WTC11 (cell line): ENCODE measurements around the gene VIPAS39.

ENCODE experiments used
- ARID4B ChIP-seq: sonication (generic); formaldehyde crosslinking; IDR thresholded peaks from 2 replicates; pipeline ENCODE4 v1.8.0; 2023; ENCODE audit warnings: missing genetic modification reagents, mild to moderate bottlenecking, borderline replicate concordance
- ATF3 ChIP-seq: sonication (generic); formaldehyde crosslinking; conservative IDR thresholded peaks from 2 replicates; pipeline ENCODE4 v1.8.1; 2022; ENCODE audit warnings: mild to moderate bottlenecking, missing genetic modification reagents
- FOXJ3 ChIP-seq: sonication (generic); formaldehyde crosslinking; IDR thresholded peaks from 2 replicates; pipeline ENCODE4 v1.9.0; 2021; ENCODE audit warnings: missing genetic modification reagents, mild to moderate bottlenecking, borderline replicate concordance
- GABPB1 ChIP-seq: sonication (generic); formaldehyde crosslinking; IDR thresholded peaks from 2 replicates; pipeline ENCODE4 v1.8.1; 2023; ENCODE audit warnings: mild to moderate bottlenecking, missing genetic modification reagents
- IRF1 ChIP-seq: sonication (generic); formaldehyde crosslinking; IDR thresholded peaks from 2 replicates; pipeline ENCODE4 v1.8.0; 2023; ENCODE audit warnings: missing genetic modification reagents
- JAZF1 ChIP-seq: fragments of 250-450 bp; sonication (Bioruptor Pico); IDR thresholded peaks from 2 replicates; pipeline ENCODE4 v1.9.0; 2021; ENCODE audit warnings: moderate library complexity, mild to moderate bottlenecking, inconsistent platforms
- JUN ChIP-seq: sonication (generic); formaldehyde crosslinking; IDR thresholded peaks from 2 replicates; pipeline ENCODE4 v1.8.0; 2023; ENCODE audit warnings: mild to moderate bottlenecking, missing genetic modification reagents
- MAX ChIP-seq: sonication (generic); formaldehyde crosslinking; IDR thresholded peaks from 2 replicates; pipeline ENCODE4 v1.8.0; 2022; ENCODE audit warnings: mild to moderate bottlenecking, missing genetic modification reagents
- NFYB ChIP-seq: sonication (generic); formaldehyde crosslinking; conservative IDR thresholded peaks from 2 replicates; pipeline ENCODE4 v1.8.0; 2022; ENCODE audit warnings: low read depth, missing genetic modification reagents
- TEAD4 ChIP-seq: sonication (generic); formaldehyde crosslinking; IDR thresholded peaks from 2 replicates; pipeline ENCODE4 v1.8.0; 2022; ENCODE audit warnings: mild to moderate bottlenecking, missing genetic modification reagents
- ZBTB21 ChIP-seq: sonication (generic); formaldehyde crosslinking; IDR thresholded peaks from 2 replicates; pipeline ENCODE4 v1.8.1; 2023; ENCODE audit warnings: mild to moderate bottlenecking, missing genetic modification reagents, borderline replicate concordance
- ZNF121 ChIP-seq: sonication (generic); formaldehyde crosslinking; IDR thresholded peaks from 2 replicates; pipeline ENCODE4 v1.8.0; 2023; ENCODE audit warnings: missing genetic modification reagents
- TF ChIP-seq, protein P1 (sequence below): fragments of 200-600 bp; IDR thresholded peaks from 2 replicates; pipeline ENCODE4 v1.8.0; 2022; ENCODE audit warnings: antibody characterized with exemption
- TF ChIP-seq, protein P2 (sequence below): sonication (generic); formaldehyde crosslinking; IDR thresholded peaks from 2 replicates; pipeline ENCODE4 v1.8.0; 2022; ENCODE audit warnings: mild to moderate bottlenecking, missing genetic modification reagents

DNA sequence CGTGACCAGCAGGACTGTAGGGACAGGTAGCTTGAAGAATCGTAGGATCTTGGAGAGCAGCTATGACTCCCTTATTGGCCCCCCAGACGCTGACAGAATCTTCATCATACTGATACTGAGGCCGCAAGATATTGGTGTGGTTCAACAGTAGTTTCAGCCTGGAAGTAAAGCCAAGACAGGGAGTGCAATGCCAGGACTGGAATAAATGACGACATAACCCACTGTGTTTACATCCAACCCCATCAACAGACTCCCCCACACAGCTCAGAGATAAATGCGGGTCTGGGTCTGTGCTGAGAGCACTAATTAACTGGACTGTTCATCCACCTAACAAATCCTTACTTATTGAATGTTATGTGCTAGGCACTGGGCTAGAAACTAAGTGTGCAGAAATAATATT, 50.7 kb downstream of the VIPAS39 start:
- TF ChIP-seq, protein P1, sequence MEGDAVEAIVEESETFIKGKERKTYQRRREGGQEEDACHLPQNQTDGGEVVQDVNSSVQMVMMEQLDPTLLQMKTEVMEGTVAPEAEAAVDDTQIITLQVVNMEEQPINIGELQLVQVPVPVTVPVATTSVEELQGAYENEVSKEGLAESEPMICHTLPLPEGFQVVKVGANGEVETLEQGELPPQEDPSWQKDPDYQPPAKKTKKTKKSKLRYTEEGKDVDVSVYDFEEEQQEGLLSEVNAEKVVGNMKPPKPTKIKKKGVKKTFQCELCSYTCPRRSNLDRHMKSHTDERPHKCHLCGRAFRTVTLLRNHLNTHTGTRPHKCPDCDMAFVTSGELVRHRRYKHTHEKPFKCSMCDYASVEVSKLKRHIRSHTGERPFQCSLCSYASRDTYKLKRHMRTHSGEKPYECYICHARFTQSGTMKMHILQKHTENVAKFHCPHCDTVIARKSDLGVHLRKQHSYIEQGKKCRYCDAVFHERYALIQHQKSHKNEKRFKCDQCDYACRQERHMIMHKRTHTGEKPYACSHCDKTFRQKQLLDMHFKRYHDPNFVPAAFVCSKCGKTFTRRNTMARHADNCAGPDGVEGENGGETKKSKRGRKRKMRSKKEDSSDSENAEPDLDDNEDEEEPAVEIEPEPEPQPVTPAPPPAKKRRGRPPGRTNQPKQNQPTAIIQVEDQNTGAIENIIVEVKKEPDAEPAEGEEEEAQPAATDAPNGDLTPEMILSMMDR, result no peak
- TF ChIP-seq MAX (CRISPR knock-in tag), result no peak
- TF ChIP-seq ZNF121, result no peak
- TF ChIP-seq JAZF1, result no peak
- TF ChIP-seq ARID4B (CRISPR knock-in tag), result no peak
- no peak for TF ChIP-seq TEAD4 (CRISPR knock-in tag)
- TF ChIP-seq FOXJ3 (CRISPR knock-in tag), result no peak
- no peak for TF ChIP-seq NFYB (CRISPR knock-in tag)
- TF ChIP-seq JUN, result no peak
- no peak for TF ChIP-seq IRF1 (CRISPR knock-in tag)
- TF ChIP-seq, protein P2, sequence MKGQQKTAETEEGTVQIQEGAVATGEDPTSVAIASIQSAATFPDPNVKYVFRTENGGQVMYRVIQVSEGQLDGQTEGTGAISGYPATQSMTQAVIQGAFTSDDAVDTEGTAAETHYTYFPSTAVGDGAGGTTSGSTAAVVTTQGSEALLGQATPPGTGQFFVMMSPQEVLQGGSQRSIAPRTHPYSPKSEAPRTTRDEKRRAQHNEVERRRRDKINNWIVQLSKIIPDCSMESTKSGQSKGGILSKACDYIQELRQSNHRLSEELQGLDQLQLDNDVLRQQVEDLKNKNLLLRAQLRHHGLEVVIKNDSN (CRISPR knock-in tag), result no peak
- TF ChIP-seq ATF3 (CRISPR knock-in tag), result no peak
- no peak for TF ChIP-seq ZBTB21
- TF ChIP-seq GABPB1, result no peak
